ENCODE data around the gene WDR55. TPM values are rescaled to one million over a fixed set of nuclear protein-coding genes. Genes with fewer than 3 reads are reported as not detected.

The WDR55 gene
- polyA plus RNA-seq, 2 of the 4 experiments (the other 2 are of a cell fraction) = 23.3 to 36.2 TPM

GRCh38 chr5:140631831-140632365 is 32.8 kb upstream of the WDR55 start:
- no peak for TF ChIP-seq RNF2 (IDR thresholded peaks at IDR 0.05; ENCODE audit: borderline replicate concordance, low read depth)
- no peak for TF ChIP-seq HOXB13 (CRISPR knock-in tag; IDR thresholded peaks at IDR 0.05; ENCODE audit: low read depth)
- no peak for TF ChIP-seq HDAC2 (IDR thresholded peaks at IDR 0.05)
- TF ChIP-seq MYC (IDR thresholded peaks at IDR 0.05; ENCODE audit: borderline replicate concordance, low read length) = no peak
- TF ChIP-seq HMGXB4 (CRISPR knock-in tag; IDR thresholded peaks at IDR 0.05; ENCODE audit: borderline replicate concordance) = no peak
- no peak for TF ChIP-seq KDM5A (IDR thresholded peaks at IDR 0.05)
- TF ChIP-seq ZFP36 (IDR thresholded peaks at IDR 0.05; ENCODE audit: borderline replicate concordance, partially characterized antibody) = no peak
- no peak for TF ChIP-seq REST (IDR thresholded peaks at IDR 0.05)
- no peak for TF ChIP-seq PBX3 (IDR thresholded peaks at IDR 0.05)
- no peak for TF ChIP-seq NFE2L2 (conservative IDR thresholded peaks at IDR 0.05; ENCODE audit: low read length)
- no peak for TF ChIP-seq CEBPB (IDR thresholded peaks at IDR 0.05)
- no peak for TF ChIP-seq MAFK (IDR thresholded peaks at IDR 0.05; ENCODE audit: partially characterized antibody)
- TF ChIP-seq SREBF2 (IDR thresholded peaks at IDR 0.05) = no peak
- no peak for TF ChIP-seq JUNB (IDR thresholded peaks at IDR 0.05)
- no peak for TF ChIP-seq ZC3H11A (IDR thresholded peaks at IDR 0.05)
- no peak for TF ChIP-seq E2F6 (IDR thresholded peaks at IDR 0.05; ENCODE audit: borderline replicate concordance, low read depth)
- TF ChIP-seq HOXB5 (CRISPR knock-in tag; IDR thresholded peaks at IDR 0.05) = no peak
- TF ChIP-seq EHMT2 (IDR thresholded peaks at IDR 0.05; ENCODE audit: low read depth) = no peak
- TF ChIP-seq ELK1 (IDR thresholded peaks at IDR 0.05; ENCODE audit: low read depth, low read length) = no peak
- no peak for TF ChIP-seq POLR2A (IDR thresholded peaks at IDR 0.05; ENCODE audit: low read length)
- FAIRE-seq = no peak
- POLR2A ChIA-PET = no interaction called here
- ATAC-seq = no peak
- no peak for DNase-seq (ENCODE audit: low read depth in 1 of 2, low spot score in 1 of 2)
- Histone ChIP-seq H3K4me1 (peaks cover 32% of the 10 kb centered on the region), H3K9me3 (peaks cover 18% of the 10 kb centered on the region), H3K4me2 (no peak overlapping the region), H3K27ac (peak overlapping the region in 1 of 2 experiments; percentile 83; a peak in 2 of 6 replicates), H3K4me3 (no peak overlapping the region)
- CTCF ChIA-PET = interaction anchor here (1.0 to 2.5 kb wide), 2 partner anchors 13 to 57 kb away, joined by 5 to 8 read pairs; no protein-coding TSS in a partner anchor
- 96% methylated on average over 35 of the region's 36 CpGs for WGBS (ENCODE audit: missing lambda C conversion rate)
